GM12875 (cell line): ENCODE data around the gene PERCC1.
"Not testable (repeated sequence)": the region's sequence is repeated elsewhere in the genome, so short reads cannot be mapped to it uniquely, and the experiment has no call there.

Source experiments
- H3K4me3 ChIP-seq: one replicate; pipeline ENCODE4 v1.5.1; 2011; ENCODE audit warnings: low read depth, low read length, control low read depth
- CTCF ChIP-seq: IDR thresholded peaks from 2 replicates; pipeline ENCODE4 v1.5.1; 2011; ENCODE audit warnings: low read depth, mild to moderate bottlenecking, control low read depth, inconsistent platforms, low read length, moderate library complexity, borderline replicate concordance; ENCODE audit not compliant: insufficient read depth

The PERCC1 gene

GRCh38 chr16:1464196-1464893, 33.5 kb downstream of the PERCC1 start:
- no peak for TF ChIP-seq CTCF
- no peak overlapping the region for H3K4me3 ChIP-seq

GRCh38 chr16:1464894-1465566, 34.2 kb downstream of the PERCC1 start:
- TF ChIP-seq CTCF = no peak
- H3K4me3 ChIP-seq = no peak overlapping the region

GRCh38 chr16:1465567-1465915, 34.7 kb downstream of the PERCC1 start:
- no peak overlapping the region for H3K4me3 ChIP-seq
- TF ChIP-seq CTCF = no peak

- no peak overlapping the region for H3K4me3 ChIP-seq
- no peak for TF ChIP-seq CTCF
Observed at GRCh38 chr16:1466054-1466453, 35.2 kb downstream of the PERCC1 start.

- H3K4me3 ChIP-seq = no peak overlapping the region
- no peak for TF ChIP-seq CTCF
Observed at GRCh38 chr16:1466968-1467521, 36.2 kb downstream of the PERCC1 start.

GRCh38 chr16:1468426-1468810, 37.5 kb downstream of the PERCC1 start:
- no peak for TF ChIP-seq CTCF
- H3K4me3 ChIP-seq = no peak overlapping the region

GRCh38 chr16:1469141-1469540, 38.3 kb downstream of the PERCC1 start:
- H3K4me3 ChIP-seq = not testable (repeated sequence)
